Astrocyte of the hippocampus (primary cell): ENCODE data around the gene CLEC4G.
"Not testable (repeated sequence)": the region's sequence is repeated elsewhere in the genome, so short reads cannot be mapped to it uniquely, and the experiment has no call there.

Experiments used
- DNase-seq: peaks from one replicate; pipeline ENCODE4 v3.0.0; 2011; ENCODE audit warnings: low read depth, low spot score

The CLEC4G gene

DNA sequence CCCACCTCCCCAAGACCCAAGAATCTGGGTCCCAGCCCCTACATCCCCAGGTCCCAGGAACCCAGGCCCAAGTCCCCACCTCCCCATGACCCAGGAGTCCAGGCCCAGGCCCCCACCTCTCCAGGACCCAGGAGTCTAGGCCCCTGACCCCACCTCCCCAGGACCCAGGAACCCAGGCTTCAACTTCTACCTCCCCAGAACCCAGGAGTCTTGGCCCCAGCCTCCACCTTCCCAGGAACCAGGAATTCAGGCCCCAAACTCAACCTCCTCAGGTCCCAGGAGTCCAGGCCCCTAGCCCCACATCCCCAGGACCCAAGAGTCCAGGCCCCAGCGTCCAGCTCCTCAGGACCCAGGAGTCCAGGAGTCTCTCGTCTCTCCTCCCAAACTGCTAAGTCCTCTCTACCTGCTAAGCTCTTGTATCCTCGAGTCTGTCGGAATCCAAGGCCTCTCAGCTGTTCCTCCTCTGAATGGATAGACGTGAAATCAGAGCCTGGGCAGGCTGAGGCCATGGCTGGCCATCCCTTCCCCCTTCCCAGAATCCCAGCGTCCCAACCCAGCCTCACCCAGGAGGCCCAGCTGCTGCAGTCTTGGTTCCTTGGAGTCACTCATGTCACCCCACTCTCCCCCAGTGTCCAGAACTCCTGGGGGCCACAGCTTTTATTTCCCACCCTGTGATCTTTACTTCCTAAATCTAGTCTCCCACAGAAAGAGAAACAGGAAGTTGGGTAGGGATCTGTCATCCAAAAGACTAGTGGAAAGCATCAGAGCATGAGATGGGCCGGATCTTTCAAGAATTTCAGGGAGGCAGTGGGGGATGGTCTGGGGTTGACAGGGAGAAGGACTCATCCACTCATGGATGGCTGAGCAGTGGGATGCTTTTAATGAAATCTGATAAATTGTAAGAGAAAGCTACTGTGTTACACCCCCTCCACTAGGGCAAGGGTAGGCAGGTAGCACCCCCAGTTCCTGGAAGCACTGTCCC lies 15.3 kb upstream of the CLEC4G start, which contains the start of gene CD209:
Gene CD209, minus strand, starts transcription at position 632 of the 982 bp plus-strand sequence. Its CDS starts 23 bp downstream, at position 609.
- no peak for DNase-seq

DNA sequence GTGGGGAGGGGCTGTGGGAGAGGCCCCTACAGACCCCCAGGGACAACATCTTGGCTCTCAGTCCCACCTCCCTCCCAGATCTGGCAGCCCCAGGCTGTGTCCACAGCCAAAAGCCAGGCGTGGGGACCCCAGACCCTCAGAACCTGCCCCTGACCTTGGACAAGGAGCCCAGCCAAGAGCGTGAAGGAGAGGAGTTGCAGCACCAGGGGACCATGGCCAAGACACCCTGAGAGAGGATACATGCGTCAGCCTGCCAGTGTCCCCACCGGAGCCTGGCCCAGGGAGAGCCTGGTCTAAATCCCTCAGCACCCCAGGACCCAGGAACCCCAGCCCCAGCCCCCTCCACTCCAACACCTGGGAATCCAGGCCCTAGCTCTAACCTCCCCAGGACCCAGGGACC lies 14.4 kb upstream of the CLEC4G start:
- DNase-seq = not testable (repeated sequence)

DNA sequence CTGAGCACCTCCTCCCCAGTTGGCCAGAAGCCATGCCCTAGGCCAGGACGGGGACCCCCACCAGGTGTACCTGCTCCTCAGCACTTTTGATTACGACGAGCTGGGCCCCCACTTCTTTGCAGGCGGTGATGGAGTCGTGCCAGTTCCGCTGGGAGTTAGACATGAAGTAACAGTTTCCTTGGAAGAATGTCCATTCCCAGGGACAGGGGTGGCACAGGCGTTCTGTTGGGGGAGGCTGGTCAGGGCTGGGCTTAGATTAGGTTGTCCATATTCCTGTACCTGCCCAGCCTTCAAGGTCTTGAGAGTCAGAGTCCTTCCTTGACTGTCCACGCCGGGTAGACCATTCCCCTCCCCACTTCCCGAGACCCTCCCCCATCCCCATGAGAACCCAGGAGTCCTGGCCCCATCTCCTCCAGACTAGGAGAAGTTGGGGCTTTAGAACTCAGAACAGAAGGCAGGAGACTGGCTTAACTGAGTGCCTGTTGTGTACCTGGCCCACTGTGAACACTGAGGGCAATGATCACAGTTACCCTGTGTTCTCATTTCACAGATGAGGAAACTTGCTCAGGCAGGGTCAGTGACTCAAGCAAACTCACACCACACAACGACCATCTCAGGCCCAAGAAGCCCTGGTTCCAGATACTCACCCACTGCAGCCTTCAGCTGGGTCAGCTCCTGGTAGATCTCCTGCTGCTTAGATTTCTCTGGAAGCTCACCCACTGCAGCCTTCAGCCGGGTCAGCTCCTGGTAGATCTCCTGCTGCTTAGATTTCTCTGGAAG lies 13.2 kb upstream of the CLEC4G start:
- no peak for DNase-seq

DNA sequence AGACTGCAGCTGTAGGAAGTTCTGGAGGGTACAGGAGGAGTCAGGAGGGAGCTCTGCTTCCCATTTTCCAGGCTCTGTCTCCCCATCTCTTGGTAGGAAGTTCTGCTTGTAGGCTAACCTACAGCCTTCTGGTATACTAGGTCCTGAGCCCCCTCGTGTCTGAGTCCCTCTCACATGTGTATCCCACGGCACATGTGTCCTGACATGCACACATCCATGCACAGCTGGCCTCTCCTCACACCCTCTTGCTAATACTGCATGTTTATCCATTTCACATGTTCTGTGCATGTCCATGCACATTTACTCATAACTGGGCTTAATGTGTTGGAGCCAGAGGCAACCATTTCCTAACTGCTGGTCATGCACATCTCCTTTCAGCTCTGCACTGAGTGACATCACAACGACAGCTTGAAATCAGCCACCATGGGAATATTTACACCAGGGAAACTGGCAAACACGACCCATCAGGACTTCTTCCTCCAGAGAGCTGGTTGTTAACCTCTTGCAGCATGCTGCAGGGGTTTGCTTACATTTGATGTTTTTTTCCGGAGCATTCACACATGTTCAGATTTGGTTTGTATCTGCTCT lies 12.4 kb upstream of the CLEC4G start:
- no peak for DNase-seq

DNA sequence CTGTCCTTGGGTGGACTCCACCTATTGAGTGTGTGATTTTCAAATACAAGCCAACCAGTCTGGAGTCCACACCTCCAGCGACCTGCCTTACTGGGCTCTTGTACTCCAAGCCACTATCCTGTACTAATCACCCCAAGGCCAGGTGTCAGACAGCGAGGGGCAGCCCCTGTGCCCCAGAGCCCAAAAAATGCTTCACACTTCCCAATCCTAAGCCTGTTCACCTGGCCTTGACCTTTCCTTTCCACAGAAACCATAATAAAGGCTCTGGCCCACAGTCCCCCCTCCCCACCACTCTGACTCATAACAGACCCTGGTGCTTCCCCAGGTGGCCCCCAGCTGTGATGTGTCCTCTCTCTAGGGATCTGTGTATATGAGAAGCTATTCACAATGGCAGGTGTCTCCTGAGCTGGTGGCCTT lies 11.5 kb upstream of the CLEC4G start:
- DNase-seq = no peak

DNA sequence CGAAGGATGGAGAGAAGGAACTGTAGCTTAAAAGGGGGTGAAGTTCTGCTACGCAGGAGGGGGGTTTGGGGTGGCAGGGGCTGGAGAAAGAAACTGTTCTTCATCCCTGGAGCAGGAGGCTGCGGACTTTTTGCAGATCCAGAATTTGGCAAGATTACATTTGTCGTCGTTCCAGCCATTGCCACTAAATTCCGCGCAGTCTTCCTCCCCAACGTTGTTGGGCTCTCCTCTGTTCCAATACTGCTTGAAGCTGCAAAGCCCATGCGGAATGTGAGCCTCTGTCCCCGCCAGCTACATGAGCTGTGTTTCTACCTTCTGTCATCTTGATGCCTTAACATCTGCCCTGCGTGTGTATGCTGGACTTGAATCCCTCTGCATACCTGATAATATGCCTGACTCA lies 11.1 kb upstream of the CLEC4G start:
- no peak for DNase-seq

DNA sequence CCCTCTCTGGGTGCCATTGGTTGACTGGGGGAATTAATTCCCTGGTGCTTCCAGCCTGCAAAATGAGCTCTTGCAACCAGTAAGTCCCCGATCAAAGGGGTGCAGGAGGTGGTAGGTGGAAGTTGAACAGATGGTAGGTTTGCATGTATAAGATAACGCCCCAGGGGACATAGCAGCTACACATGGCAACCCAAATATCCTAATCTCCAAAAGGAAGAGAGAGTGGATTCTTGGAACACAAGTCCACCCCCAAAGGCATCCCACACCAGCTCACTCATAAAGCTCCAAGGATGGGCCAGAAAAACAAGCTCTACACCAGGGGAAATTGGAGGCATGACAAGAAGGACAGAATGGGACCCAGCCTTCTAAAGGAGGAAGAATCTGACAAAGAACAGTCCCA lies 10.7 kb upstream of the CLEC4G start:
- no peak for DNase-seq

DNA sequence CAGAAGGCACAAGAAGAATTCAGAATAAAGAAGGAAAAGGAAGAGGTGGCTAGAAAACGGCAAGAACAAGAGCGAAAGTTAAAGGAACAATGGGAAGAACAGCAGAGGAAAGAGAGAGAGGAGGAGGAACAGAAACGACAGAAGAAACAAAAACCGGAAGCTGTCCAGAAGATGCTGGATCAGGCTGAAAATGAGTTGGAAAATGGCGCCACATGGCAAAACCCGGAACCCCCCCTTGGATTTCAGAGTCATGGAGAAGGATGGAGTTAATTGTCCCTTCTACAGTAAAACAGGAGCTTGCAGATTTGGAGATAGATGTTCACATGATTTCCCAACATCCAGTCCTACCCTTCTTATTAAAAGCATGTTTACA lies 8.8 kb upstream of the CLEC4G start:
- DNase-seq = no peak

DNA sequence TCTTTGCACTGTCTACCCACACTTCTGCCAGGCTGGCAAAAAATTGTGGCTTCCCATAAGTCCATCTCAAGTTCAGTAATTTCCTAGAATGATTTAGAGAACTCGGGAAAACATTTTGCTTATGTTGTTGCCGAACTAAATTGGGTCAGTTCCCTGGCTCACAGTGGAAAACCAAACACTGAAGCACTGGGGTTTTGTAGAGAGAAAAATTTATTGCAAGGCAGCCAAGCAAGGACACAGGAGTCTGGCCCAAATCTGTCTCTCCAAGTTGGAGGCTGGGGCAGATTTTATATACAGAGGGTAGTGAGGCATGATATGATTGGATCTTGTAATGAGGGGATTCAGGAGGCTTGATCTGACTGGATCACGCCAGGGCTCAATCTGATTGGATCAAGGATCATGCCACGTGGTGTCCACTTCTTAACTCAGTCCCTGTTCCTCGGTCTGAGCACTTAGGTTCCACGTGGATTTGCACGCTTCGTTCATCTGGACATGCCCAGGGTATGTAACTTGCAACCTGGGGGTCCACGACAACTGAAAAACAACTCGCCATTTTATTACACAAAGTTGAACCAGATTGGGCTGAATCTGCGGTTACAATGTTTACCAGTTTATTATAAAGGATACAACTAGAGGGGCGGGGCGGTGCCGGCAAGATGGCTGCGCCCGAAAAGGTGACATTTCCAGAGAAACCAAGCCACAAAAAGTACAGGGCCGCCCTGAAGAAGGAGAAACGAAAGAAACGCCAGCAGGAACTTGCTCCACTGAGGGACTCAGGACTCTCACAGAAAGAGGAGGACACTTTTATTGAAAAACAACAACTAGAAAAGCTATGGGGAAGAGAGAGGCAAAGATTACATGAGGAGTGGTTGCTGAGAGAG lies 8.1 kb upstream of the CLEC4G start:
- no peak for DNase-seq

DNA sequence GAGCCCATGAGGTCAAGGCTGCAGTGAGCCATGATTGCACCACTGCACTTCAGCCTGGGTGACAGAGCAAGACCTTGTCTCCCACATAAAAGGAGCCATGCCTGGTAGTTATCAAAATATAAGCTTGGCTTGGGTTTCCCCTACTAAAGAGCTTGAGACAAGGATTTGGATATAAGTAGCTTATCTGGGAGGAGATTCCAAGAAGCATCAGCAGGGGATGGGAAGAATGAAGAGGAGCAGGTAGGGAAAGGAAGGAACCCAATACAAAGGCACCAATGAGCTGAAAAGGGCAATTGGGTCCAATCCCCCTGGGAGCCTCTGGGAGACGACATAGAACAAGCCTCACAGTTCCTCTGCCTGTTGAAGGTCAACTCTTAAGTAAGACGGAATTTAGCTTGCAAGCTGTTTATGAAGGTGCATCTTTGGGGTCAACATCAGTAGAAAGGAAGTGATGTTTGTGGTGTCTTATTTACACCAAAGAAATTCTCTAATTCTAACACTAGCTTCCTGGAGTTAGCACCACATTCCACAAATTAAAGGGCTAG lies 7.4 kb upstream of the CLEC4G start:
- no peak for DNase-seq

DNA sequence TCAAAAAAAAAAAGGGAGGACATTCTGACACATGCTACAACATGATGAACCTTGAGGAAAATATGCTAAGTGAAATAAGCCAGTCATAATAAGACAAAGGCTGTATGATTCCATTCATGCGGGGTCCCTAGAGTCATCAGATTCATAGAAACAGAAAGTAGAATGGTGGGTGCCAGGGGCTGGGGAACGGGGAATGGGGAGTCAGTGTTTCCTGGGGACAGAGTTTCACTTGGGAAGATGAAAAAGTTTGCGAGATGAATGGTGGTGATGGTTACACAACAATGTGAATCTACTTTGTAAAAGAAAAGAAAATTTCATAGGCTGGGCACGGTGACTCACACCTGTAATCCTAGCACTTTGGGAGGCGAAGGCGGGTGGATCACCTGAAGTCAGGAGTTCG lies 6.1 kb upstream of the CLEC4G start:
- DNase-seq = no peak

DNA sequence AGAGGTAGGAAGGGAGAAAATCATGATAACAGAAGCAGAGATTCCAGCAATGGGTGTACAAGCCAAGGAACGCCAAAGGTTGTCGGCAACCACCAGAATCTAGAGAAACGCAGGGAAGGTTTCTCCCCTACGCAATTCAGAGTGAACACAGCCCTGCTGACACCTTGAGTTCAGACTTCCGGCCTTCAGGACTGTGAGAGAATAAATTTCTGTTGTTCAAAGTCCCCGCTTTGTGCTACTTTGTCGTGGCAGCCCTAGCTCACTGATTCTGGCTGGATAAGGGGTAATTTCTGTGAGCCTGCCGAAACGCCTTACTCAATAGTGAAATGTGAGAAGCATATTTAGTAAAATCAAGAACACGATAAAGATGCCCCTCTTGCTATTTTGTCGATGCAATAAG lies 5.3 kb upstream of the CLEC4G start:
- no peak for DNase-seq

DNA sequence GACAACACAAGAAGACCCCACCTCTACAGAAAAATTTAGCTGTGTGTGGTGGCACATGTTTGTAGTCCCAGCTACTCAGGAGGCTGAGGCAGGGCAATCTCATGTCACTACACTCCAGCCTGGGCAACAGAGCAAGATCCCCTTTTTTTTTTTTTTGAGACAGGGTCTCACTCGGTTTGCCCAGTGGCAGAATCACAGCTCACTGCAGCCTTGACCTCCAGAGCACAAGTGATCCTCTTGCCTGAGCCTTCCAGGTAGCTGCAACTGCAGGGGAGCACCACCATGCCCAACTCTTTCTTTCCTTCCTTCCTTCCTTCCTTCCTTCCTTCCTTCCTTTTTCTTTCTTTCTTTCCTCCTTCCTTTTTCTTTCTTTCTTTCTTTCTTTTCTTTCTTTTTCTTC lies 4.2 kb upstream of the CLEC4G start:
- DNase-seq = no peak

DNA sequence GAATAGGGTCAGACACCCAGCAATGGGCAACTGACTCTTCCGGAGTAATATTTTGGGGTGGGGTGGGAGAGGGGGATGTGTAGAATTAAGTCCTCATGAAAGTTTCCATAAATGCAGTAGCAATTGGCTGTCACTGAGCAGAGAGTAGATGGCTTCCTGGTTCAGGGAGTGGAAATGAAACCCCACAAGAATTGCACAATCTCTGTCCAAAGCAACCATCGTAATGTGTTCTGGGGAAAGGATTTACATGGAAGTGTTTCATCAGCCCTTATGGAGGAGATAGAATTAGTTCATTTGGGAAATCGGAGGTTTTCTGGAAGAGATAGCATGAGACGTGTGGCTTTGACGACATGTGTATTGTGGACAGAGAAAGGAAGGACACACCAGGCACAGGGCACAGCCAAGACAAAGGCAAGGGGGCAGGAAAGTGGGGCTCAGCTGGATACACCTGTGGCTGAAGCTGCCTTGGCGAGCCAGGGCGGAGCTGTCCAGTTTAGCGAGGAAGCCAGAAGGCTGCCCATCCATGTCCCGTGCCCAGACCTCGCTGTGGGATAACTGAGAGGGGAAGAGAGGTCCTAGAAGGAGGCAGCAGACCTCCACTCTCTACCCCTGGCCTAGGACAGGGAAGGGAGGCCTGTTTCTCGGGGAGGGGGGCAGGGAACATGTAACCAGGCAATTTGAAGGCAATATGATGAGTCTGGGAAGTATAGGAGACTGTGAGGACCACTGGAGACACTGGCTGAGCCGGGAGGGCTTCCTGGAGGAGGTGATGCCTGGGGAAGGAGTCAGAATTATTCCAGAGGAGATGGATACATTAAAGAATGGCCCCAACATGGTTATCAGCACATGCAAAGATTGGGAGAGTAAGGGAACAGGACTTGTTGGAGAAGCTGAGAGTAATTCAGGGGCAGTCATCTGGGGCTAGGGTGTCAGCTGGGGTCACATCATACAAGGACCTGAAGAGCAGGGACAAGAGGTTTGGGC lies 2.6 kb upstream of the CLEC4G start:
- no peak for DNase-seq

DNA sequence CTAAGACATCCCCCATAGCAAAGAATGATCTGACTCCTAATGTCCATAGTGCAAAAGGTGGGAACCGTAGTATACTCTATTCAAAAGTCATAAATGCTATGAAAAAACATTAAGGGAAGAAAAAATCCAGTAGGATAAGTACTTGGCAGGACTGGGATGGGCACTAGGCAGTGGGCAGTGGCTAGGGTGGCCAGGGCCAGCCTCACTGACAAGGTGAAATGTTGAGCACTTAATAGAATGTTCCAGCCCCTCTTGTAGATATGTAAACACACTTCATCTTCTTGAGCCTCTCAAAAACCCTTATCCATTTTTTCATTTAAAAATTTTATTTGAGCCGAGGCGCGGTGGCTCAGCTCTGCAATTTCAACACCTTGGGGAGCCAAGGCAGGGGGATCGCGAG lies 1.5 kb upstream of the CLEC4G start:
- DNase-seq = no peak

DNA sequence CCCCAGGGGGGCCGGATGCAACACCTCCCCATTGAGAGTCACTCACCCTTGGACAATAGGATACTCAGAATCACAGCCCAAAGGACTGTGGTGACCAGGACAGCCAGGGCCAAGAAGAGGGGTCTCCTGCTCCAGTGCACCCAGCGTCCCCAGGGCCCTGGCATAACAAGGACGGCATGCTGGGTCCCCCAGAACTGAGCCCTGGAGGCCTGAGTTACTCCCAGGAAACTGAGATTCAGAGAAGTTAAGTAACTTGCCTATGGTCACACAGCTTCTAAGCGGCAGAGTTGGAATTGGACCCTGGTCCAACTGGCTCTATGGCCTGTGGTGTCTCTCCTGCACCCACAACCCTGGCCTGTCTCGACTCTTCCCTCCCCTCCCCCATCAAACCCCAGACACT lies 295 bp downstream of the CLEC4G start:
- no peak for DNase-seq

DNA sequence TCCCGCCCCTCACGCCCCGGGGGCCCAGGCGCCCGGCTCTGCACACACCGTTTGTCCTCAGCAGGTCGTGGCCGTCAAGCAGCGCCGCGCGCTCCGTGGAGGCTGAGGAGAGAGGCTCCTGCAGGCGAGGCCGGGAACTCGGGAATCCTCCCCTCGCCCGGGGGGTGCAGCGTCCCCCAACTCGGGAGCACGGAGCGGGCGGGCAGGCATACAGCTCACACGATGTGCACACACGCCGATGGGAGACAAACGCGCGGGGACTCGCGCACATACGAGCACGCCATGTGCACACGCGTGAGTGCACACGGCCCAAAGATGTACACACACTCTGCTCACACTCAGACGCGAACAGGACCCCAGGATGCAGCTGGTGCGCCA lies 703 bp downstream of the CLEC4G start:
- DNase-seq = no peak

DNA sequence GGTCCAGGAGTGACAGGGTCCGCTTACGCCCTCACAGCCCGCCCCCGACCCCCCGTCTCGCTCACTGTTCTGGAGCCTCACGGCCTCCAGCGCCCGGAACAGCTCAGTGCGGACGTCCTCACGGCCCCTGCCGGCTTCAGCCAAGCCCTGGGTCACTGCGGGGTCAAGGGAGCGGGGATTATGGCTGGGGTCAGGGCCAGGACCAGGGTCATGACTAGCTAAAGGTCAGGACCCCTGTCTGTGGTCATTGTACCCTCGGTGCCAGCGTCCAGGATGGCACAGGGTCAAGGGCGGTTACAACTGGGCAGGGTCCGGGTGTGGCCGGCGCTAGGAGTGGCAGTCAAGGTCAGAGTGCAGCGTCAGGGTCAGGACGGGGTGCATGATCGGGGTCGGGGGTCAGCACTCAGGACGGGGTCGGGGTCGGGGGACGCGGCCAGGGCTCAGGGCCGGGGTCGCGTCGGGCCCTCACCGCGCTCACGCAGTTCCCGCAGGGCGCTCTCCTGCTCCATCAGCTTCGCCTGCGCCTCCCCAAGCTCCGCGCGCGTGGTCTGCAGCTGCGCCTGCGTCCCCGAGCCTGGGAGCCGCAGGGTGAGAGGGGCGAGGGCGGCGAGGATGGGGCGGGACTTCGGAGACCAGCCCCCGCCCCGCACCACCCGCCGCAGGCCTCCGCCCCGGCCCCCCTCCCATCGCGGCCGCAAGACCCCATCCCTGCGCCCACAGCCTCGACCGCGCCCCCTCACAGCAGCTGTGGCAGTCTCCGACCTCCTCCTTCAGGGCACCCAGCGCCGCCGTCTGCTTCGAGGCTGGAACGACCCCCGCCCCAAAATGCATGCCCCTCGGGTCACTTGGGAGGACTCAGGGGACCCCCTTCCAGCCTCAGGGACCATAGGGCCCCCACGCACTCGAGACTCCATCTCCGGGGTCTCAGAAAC lies 1.4 kb downstream of the CLEC4G start:
- no peak for DNase-seq

DNA sequence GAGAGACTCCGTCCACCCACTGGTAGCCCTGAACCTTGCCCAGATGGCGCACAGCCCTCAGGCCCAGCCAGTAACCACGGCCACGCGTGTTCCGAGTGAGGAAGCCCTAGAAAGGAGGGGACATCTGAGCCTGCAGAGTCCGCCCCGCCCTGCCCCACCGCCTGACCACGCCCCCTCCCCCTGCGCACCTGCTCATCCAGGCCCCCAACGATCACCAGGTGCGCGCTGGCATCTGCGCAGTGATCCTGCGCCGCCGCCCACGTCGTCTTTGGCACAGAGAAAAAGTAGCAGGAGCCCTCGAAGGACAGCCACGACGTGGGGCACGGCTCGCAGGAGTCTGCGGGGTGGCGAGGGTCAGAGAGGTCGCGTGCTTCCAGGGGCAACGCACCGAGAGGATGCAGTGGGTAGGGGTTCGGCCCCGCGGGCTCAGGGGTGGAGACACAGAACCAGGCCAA lies 2.1 kb downstream of the CLEC4G start:
- no peak for DNase-seq
